GM12874 (cell line): ENCODE data around the gene FAM200A.

Source experiments
- TF ChIP-seq, protein P1 (sequence below): IDR thresholded peaks from 2 replicates; pipeline ENCODE4 v1.5.1; 2011; ENCODE audit warnings: low read depth, mild to moderate bottlenecking, control low read depth, low read length, moderate library complexity; ENCODE audit not compliant: insufficient read depth

Gene FAM200A

GRCh38 chr7:99557196-99557607, 5.3 kb upstream of the FAM200A start:
- TF ChIP-seq, protein P1, sequence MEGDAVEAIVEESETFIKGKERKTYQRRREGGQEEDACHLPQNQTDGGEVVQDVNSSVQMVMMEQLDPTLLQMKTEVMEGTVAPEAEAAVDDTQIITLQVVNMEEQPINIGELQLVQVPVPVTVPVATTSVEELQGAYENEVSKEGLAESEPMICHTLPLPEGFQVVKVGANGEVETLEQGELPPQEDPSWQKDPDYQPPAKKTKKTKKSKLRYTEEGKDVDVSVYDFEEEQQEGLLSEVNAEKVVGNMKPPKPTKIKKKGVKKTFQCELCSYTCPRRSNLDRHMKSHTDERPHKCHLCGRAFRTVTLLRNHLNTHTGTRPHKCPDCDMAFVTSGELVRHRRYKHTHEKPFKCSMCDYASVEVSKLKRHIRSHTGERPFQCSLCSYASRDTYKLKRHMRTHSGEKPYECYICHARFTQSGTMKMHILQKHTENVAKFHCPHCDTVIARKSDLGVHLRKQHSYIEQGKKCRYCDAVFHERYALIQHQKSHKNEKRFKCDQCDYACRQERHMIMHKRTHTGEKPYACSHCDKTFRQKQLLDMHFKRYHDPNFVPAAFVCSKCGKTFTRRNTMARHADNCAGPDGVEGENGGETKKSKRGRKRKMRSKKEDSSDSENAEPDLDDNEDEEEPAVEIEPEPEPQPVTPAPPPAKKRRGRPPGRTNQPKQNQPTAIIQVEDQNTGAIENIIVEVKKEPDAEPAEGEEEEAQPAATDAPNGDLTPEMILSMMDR = no peak

GRCh38 chr7:99554939-99555338, 3.0 kb upstream of the FAM200A start:
- TF ChIP-seq, protein P1 = no peak

- TF ChIP-seq, protein P1 = no peak
Measured at GRCh38 chr7:99553039-99553438, 1.1 kb upstream of the FAM200A start.

- TF ChIP-seq, protein P1 = no peak
Measured at GRCh38 chr7:99551334-99551733, 580 bp downstream of the FAM200A start.

- TF ChIP-seq, protein P1 = no peak
Measured at GRCh38 chr7:99543916-99544315, 8.0 kb downstream of the FAM200A start.

DNA sequence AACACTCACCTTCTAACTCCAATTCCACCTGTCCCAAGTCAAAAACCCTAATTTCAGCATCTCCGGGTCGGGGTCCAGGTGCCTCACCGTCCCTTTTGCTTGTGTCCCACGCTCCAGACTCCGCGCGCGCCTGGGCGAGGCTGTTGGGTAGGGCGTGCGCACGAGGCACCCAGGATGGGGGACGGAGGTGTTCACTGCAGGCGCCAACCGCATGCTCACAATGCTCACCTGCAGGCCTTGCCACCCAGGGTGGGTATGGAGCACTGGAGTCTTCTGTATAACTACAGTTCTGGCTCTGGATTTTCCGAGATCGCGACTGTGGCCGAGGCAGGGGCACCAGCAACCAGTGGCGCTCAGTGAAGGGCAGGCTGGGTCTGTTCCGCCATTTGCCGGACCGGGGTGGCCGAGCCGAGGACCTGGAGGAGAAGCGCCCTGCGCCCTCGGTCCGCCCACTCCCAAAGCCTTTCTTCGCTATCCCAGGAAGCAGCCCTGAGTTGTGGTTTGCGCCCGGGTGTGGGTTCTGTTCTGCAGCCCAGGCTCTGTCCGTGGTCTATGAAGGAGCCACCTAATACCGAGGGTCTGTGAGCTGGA, 8.7 kb downstream of the FAM200A start:
- TF ChIP-seq, protein P1 = no peak

DNA sequence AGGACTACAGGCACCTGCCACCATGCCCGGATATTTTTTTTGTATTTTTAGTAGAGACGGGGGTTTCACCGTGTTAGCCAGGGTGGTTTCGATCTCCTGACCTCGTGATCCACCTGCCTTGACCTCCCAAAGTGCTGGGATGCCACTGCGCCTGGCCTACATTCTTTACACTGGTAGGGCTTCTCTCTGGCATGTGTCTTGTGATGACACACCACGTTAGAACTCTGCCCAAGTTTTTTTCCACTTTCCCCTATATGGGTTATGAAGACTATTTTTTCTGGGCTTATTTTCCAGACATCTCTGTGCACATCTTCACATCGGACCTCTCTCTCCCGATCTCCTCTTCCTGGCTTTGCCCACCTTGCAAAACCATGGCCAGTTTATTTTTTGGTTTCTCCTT, 10.7 kb downstream of the FAM200A start:
- TF ChIP-seq, protein P1 = no peak
